Epithelial cell of proximal tubule (primary cell): Measurements from ENCODE around the gene SNAPIN. TPM values are rescaled to one million over a fixed set of nuclear protein-coding genes. Genes with fewer than 3 reads are reported as not detected.

ENCODE experiments used
- DNase-seq: peaks from one replicate; pipeline ENCODE4 v3.0.0-alpha.2; 2011; ENCODE audit warnings: low read depth
- H3K4me3 ChIP-seq: 2 replicates; pipeline ENCODE4 v1.5.1; 2011; ENCODE audit warnings: low read depth, mild to moderate bottlenecking, low read length
- total RNA-seq: library from RNA; depleted of rRNA; stranded (reverse); fragments of >200 nt; gene quantifications from 2 replicates; pipeline ENCODE4 v1.2.3, GENCODE V29; 2015
- TF ChIP-seq, protein P1 (sequence below): conservative IDR thresholded peaks from 2 replicates; pipeline ENCODE4 v1.5.1; 2012; ENCODE audit warnings: low read depth, mild to moderate bottlenecking, low read length

Gene SNAPIN
- total RNA-seq: 59.8 and 79.9 TPM in 2 replicates

GRCh38 chr1:153658400-153659174 is at the start of gene SNAPIN:
Gene SNAPIN, plus strand, starts transcription at chr1:153658703. Its CDS starts 41 bp downstream, at chr1:153658744.
- H3K4me3 ChIP-seq: peak within 1 kb of the TSS; percentile 96
- DNase-seq: no peak
- TF ChIP-seq, protein P1, sequence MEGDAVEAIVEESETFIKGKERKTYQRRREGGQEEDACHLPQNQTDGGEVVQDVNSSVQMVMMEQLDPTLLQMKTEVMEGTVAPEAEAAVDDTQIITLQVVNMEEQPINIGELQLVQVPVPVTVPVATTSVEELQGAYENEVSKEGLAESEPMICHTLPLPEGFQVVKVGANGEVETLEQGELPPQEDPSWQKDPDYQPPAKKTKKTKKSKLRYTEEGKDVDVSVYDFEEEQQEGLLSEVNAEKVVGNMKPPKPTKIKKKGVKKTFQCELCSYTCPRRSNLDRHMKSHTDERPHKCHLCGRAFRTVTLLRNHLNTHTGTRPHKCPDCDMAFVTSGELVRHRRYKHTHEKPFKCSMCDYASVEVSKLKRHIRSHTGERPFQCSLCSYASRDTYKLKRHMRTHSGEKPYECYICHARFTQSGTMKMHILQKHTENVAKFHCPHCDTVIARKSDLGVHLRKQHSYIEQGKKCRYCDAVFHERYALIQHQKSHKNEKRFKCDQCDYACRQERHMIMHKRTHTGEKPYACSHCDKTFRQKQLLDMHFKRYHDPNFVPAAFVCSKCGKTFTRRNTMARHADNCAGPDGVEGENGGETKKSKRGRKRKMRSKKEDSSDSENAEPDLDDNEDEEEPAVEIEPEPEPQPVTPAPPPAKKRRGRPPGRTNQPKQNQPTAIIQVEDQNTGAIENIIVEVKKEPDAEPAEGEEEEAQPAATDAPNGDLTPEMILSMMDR: peak; percentile 21

DNA sequence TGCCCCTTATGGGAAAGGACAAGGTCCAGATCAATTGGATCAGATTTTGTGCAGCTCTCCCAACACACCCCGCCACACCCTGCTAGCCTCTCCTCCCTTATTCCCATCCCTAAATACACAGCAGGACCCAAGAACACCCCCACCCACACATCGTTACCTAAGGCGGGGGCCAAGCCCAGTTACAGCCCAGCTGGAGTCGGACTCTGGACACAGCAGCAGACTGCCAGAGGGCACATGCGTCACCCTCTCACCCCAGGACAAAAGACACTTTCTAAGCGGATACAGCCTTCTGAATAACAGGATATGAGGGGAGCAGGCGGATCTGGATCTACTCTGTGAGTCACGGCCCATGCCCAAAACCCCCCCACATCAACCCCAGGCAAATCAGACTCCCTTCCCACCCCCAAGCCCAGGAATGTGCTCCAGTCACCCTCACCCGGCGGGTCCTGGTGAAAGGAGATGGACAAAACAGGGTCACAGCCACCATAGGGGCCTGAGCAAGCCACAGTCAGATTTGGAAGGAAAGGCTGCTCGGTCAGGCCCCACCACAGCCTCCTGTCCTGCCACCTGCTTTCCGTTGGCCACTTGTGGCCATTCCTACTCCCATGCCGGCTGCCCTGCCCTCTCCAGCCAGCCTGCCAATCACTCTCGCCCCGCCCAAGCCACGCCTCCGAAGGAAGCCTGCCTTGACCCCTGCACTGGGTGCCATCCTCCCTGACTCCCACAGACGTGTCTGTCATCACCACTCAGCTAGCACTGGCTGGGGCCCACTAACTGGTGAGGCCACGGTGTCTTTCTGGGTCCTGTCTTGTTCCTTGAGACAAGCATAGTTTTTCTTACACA is 49.5 kb upstream of the SNAPIN start:
- peak overlapping the region; percentile 99 for H3K4me3 ChIP-seq
- DNase-seq: peak; percentile 76
- TF ChIP-seq, protein P1: no peak

- no peak for DNase-seq
- TF ChIP-seq, protein P1: no peak
- H3K4me3 ChIP-seq: peak overlapping the region; percentile 99
Measured at GRCh38 chr1:153609585-153609907, 49.0 kb upstream of the SNAPIN start.

DNA sequence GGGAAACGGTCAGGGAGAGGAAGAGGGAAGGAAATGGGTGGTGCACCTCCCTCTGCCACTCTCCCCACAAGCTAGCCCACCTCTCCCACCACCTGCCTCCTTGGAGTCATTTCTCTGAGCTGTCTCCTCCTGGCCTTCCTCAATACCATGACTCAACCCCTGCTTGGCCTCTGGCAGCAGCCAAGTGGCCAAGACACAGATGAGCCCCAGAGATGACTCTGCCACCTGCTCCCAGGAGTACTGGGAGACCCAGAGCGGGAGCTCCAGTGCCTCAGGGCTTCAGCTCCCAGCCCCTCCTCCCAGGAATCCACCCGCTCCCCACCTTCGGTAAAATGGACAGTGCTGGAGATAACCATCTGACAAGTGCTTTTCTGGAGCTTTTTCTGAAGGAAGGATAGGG is 48.2 kb upstream of the SNAPIN start:
- H3K4me3 ChIP-seq: peak overlapping the region; percentile 99
- TF ChIP-seq, protein P1: no peak
- no peak for DNase-seq

- TF ChIP-seq, protein P1: no peak
- peak overlapping the region; percentile 99 for H3K4me3 ChIP-seq
- DNase-seq: no peak
Measured at GRCh38 chr1:153610811-153611301, 47.6 kb upstream of the SNAPIN start.

- no peak for DNase-seq
- TF ChIP-seq, protein P1: no peak
- H3K4me3 ChIP-seq: peak overlapping the region; percentile 99
Measured at GRCh38 chr1:153611356-153611755, 47.1 kb upstream of the SNAPIN start.
